ENCODE data around the gene ANKK1.

Gene ANKK1

GRCh38 chr11:113396690-113397089 is 9.1 kb downstream of the ANKK1 start:
- Histone ChIP-seq H3K27me3 (ENCODE audit: control insufficient read depth in 1 of 2, insufficient read depth in 2 of 2, low read length in 2 of 2) (peaks cover 0 to 5% of the 10 kb centered on the region in 2 donors), H3K36me3 (ENCODE audit: control insufficient read depth in 2 of 2, insufficient read depth in 2 of 2, low read length in 2 of 2) (no peaks in the 10 kb centered on the region), H3K4me1 (ENCODE audit: control insufficient read depth, insufficient read depth, low read length) (no peaks in the 10 kb centered on the region), H3K9ac (ENCODE audit: low read length in 2 of 2) (no peak overlapping the region), H3K9me3 (ENCODE audit: control insufficient read depth in 2 of 2, low read length in 2 of 2) (no peaks in the 10 kb centered on the region), H3K4me3 (ENCODE audit: low read length in 2 of 2) (no peak overlapping the region), H3K27ac (ENCODE audit: low read length) (no peak overlapping the region)

- Histone ChIP-seq H3K4me1 (ENCODE audit: control insufficient read depth, insufficient read depth, low read length) (no peaks in the 10 kb centered on the region), H3K27ac (ENCODE audit: low read length) (no peak overlapping the region), H3K4me3 (ENCODE audit: low read length in 2 of 2) (no peak overlapping the region), H3K36me3 (ENCODE audit: control insufficient read depth in 2 of 2, insufficient read depth in 2 of 2, low read length in 2 of 2) (no peaks in the 10 kb centered on the region), H3K9me3 (ENCODE audit: control insufficient read depth in 2 of 2, low read length in 2 of 2) (no peaks in the 10 kb centered on the region), H3K27me3 (ENCODE audit: control insufficient read depth in 1 of 2, insufficient read depth in 2 of 2, low read length in 2 of 2) (peaks cover 0 to 3% of the 10 kb centered on the region in 2 donors), H3K9ac (ENCODE audit: low read length in 2 of 2) (no peak overlapping the region)
Measured at GRCh38 chr11:113397212-113397611, 9.6 kb downstream of the ANKK1 start.

GRCh38 chr11:113397821-113398220 is 10.2 kb downstream of the ANKK1 start:
- Histone ChIP-seq H3K27ac (ENCODE audit: low read length) (no peak overlapping the region), H3K9ac (ENCODE audit: low read length in 2 of 2) (no peak overlapping the region), H3K36me3 (ENCODE audit: control insufficient read depth in 2 of 2, insufficient read depth in 2 of 2, low read length in 2 of 2) (no peaks in the 10 kb centered on the region), H3K27me3 (ENCODE audit: control insufficient read depth in 1 of 2, insufficient read depth in 2 of 2, low read length in 2 of 2) (peaks cover 0 to 3% of the 10 kb centered on the region in 2 donors), H3K4me3 (ENCODE audit: low read length in 2 of 2) (no peak overlapping the region), H3K9me3 (ENCODE audit: control insufficient read depth in 2 of 2, low read length in 2 of 2) (no peaks in the 10 kb centered on the region), H3K4me1 (ENCODE audit: control insufficient read depth, insufficient read depth, low read length) (no peaks in the 10 kb centered on the region)

- Histone ChIP-seq H3K9me3 (ENCODE audit: control insufficient read depth in 2 of 2, low read length in 2 of 2) (no peaks in the 10 kb centered on the region), H3K4me1 (ENCODE audit: control insufficient read depth, insufficient read depth, low read length) (no peaks in the 10 kb centered on the region), H3K36me3 (ENCODE audit: control insufficient read depth in 2 of 2, insufficient read depth in 2 of 2, low read length in 2 of 2) (no peaks in the 10 kb centered on the region), H3K27me3 (ENCODE audit: control insufficient read depth in 1 of 2, insufficient read depth in 2 of 2, low read length in 2 of 2) (no peaks in the 10 kb centered on the region), H3K27ac (ENCODE audit: low read length) (no peak overlapping the region), H3K4me3 (ENCODE audit: low read length in 2 of 2) (no peak overlapping the region), H3K9ac (ENCODE audit: low read length in 2 of 2) (no peak overlapping the region)
Measured at GRCh38 chr11:113398669-113399430, 11.3 kb downstream of the ANKK1 start.

GRCh38 chr11:113400631-113401230 is 13.2 kb downstream of the ANKK1 start:
- Histone ChIP-seq H3K27ac (ENCODE audit: low read length) (no peak overlapping the region), H3K9ac (ENCODE audit: low read length in 2 of 2) (no peak overlapping the region), H3K4me1 (ENCODE audit: control insufficient read depth, insufficient read depth, low read length) (no peaks in the 10 kb centered on the region), H3K4me3 (ENCODE audit: low read length in 2 of 2) (no peak overlapping the region), H3K27me3 (ENCODE audit: control insufficient read depth in 1 of 2, insufficient read depth in 2 of 2, low read length in 2 of 2) (no peaks in the 10 kb centered on the region), H3K36me3 (ENCODE audit: control insufficient read depth in 2 of 2, insufficient read depth in 2 of 2, low read length in 2 of 2) (no peaks in the 10 kb centered on the region), H3K9me3 (ENCODE audit: control insufficient read depth in 2 of 2, low read length in 2 of 2) (no peaks in the 10 kb centered on the region)

GRCh38 chr11:113401718-113402117 is 14.1 kb downstream of the ANKK1 start:
- no peaks in the 10 kb centered on the region for H3K9me3 ChIP-seq (ENCODE audit: control insufficient read depth in 2 of 2, low read length in 2 of 2)
- no peaks in the 10 kb centered on the region for H3K36me3 ChIP-seq (ENCODE audit: control insufficient read depth in 2 of 2, insufficient read depth in 2 of 2, low read length in 2 of 2)
- H3K27me3 ChIP-seq (ENCODE audit: control insufficient read depth in 1 of 2, insufficient read depth in 2 of 2, low read length in 2 of 2): no peaks in the 10 kb centered on the region
- no peak overlapping the region for H3K27ac ChIP-seq (ENCODE audit: low read length)
- no peak overlapping the region for H3K9ac ChIP-seq (ENCODE audit: low read length in 2 of 2)
- H3K4me3 ChIP-seq (ENCODE audit: low read length in 2 of 2): no peak overlapping the region
- H3K4me1 ChIP-seq (ENCODE audit: control insufficient read depth, insufficient read depth, low read length): no peaks in the 10 kb centered on the region

GRCh38 chr11:113404859-113405430 is 17.4 kb downstream of the ANKK1 start:
- H3K4me3 ChIP-seq (ENCODE audit: low read length in 2 of 2): no peak overlapping the region
- no peaks in the 10 kb centered on the region for H3K36me3 ChIP-seq (ENCODE audit: control insufficient read depth in 2 of 2, insufficient read depth in 2 of 2, low read length in 2 of 2)
- H3K9me3 ChIP-seq (ENCODE audit: control insufficient read depth in 2 of 2, low read length in 2 of 2): no peaks in the 10 kb centered on the region
- peaks cover 0 to 4% of the 10 kb centered on the region in 2 donors for H3K27me3 ChIP-seq (ENCODE audit: control insufficient read depth in 1 of 2, insufficient read depth in 2 of 2, low read length in 2 of 2)
- H3K9ac ChIP-seq (ENCODE audit: low read length in 2 of 2): no peak overlapping the region
- H3K4me1 ChIP-seq (ENCODE audit: control insufficient read depth, insufficient read depth, low read length): no peaks in the 10 kb centered on the region
- no peak overlapping the region for H3K27ac ChIP-seq (ENCODE audit: low read length)

GRCh38 chr11:113405724-113406478 is 18.3 kb downstream of the ANKK1 start:
- Histone ChIP-seq H3K27me3 (ENCODE audit: control insufficient read depth in 1 of 2, insufficient read depth in 2 of 2, low read length in 2 of 2) (peaks cover 0 to 4% of the 10 kb centered on the region in 2 donors), H3K36me3 (ENCODE audit: control insufficient read depth in 2 of 2, insufficient read depth in 2 of 2, low read length in 2 of 2) (no peaks in the 10 kb centered on the region), H3K9ac (ENCODE audit: low read length in 2 of 2) (no peak overlapping the region), H3K4me3 (ENCODE audit: low read length in 2 of 2) (no peak overlapping the region), H3K4me1 (ENCODE audit: control insufficient read depth, insufficient read depth, low read length) (no peaks in the 10 kb centered on the region), H3K9me3 (ENCODE audit: control insufficient read depth in 2 of 2, low read length in 2 of 2) (no peaks in the 10 kb centered on the region), H3K27ac (ENCODE audit: low read length) (no peak overlapping the region)

GRCh38 chr11:113407163-113407562 is 19.6 kb downstream of the ANKK1 start:
- H3K36me3 ChIP-seq (ENCODE audit: control insufficient read depth in 2 of 2, insufficient read depth in 2 of 2, low read length in 2 of 2): no peaks in the 10 kb centered on the region
- no peaks in the 10 kb centered on the region for H3K4me1 ChIP-seq (ENCODE audit: control insufficient read depth, insufficient read depth, low read length)
- peaks cover 0 to 4% of the 10 kb centered on the region in 2 donors for H3K27me3 ChIP-seq (ENCODE audit: control insufficient read depth in 1 of 2, insufficient read depth in 2 of 2, low read length in 2 of 2)
- H3K9me3 ChIP-seq (ENCODE audit: control insufficient read depth in 2 of 2, low read length in 2 of 2): no peaks in the 10 kb centered on the region
- H3K27ac ChIP-seq (ENCODE audit: low read length): no peak overlapping the region
- no peak overlapping the region for H3K4me3 ChIP-seq (ENCODE audit: low read length in 2 of 2)
- H3K9ac ChIP-seq (ENCODE audit: low read length in 2 of 2): no peak overlapping the region

- Histone ChIP-seq H3K36me3 (ENCODE audit: control insufficient read depth in 2 of 2, insufficient read depth in 2 of 2, low read length in 2 of 2) (no peaks in the 10 kb centered on the region), H3K27ac (ENCODE audit: low read length) (no peak overlapping the region), H3K27me3 (ENCODE audit: control insufficient read depth in 1 of 2, insufficient read depth in 2 of 2, low read length in 2 of 2) (peaks cover 0 to 4% of the 10 kb centered on the region in 2 donors), H3K9me3 (ENCODE audit: control insufficient read depth in 2 of 2, low read length in 2 of 2) (no peaks in the 10 kb centered on the region), H3K4me3 (ENCODE audit: low read length in 2 of 2) (no peak overlapping the region), H3K9ac (ENCODE audit: low read length in 2 of 2) (no peak overlapping the region), H3K4me1 (ENCODE audit: control insufficient read depth, insufficient read depth, low read length) (no peaks in the 10 kb centered on the region)
Measured at GRCh38 chr11:113408206-113408605, 20.6 kb downstream of the ANKK1 start.

Data from stomach smooth muscle (tissue), 2 donors.